Naive thymus-derived CD8-positive, alpha-beta T cell (primary cell): Measurements from ENCODE around the gene MRPL36. TPM values are rescaled to one million over a fixed set of nuclear protein-coding genes. Genes with fewer than 3 reads are reported as not detected.

Experiments used
- ATAC-seq, 2 donors: fragments of 150-1000 bp; cut with Tn5 transposase in 1 of 2; sonication (Bioruptor Pico), chemical (Tn5 transposase) in 1 of 2; 1 replicate in 1 of 2; 2 replicates in 1 of 2; pipeline ENCODE4 v1.10.0; 2021; ENCODE audit warnings: mild to moderate bottlenecking in 2 of 2, moderate library complexity in 2 of 2
- POLR2A ChIA-PET: fragments of 350-600 bp; sonication (Branson Sonifier 250); formaldehyde crosslinking; loops from one replicate; lab custom pipeline; 2021; ENCODE audit warnings: antibody characterized with exemption; lab: Charles Lee
- DNase-seq, 10 donors: peaks; one replicate each; pipeline versions ENCODE4 v3.0.0 to v3.0.0-alpha.2; 2020 to 2022
- H3K27ac Mint-ChIP-seq, 10 donors: one replicate each; pipeline ENCODE4 v1.8.0; 2020 to 2022; ENCODE audit warnings: mild to moderate bottlenecking in 10 of 10, mixed read lengths in 10 of 10, moderate library complexity in 4 of 10, inconsistent platforms in 1 of 10
- H3K27me3 Mint-ChIP-seq, 5 donors: one replicate each; pipeline ENCODE4 v1.8.0; 2021 to 2022; ENCODE audit warnings: mixed read lengths in 5 of 5
- H3K36me3 Mint-ChIP-seq, 3 donors: one replicate each; pipeline ENCODE4 v1.8.0; 2020 to 2022; ENCODE audit warnings: mixed read lengths in 3 of 3, mild to moderate bottlenecking in 2 of 3, inconsistent platforms in 1 of 3
- H3K4me1 Mint-ChIP-seq, 4 donors: one replicate each; pipeline ENCODE4 v1.8.0; 2021 to 2022; ENCODE audit warnings: mixed read lengths in 4 of 4
- H3K4me3 Mint-ChIP-seq, 10 donors: one replicate each; pipeline ENCODE4 v1.8.0; 2020 to 2022; ENCODE audit warnings: mild to moderate bottlenecking in 10 of 10, mixed read lengths in 10 of 10, moderate library complexity in 6 of 10, inconsistent platforms in 1 of 10
- H3K9me3 Mint-ChIP-seq, 9 donors: one replicate each; pipeline ENCODE4 v1.8.0; 2020 to 2022; ENCODE audit warnings: mixed read lengths in 9 of 9, mild to moderate bottlenecking in 3 of 9, inconsistent platforms in 1 of 9, moderate library complexity in 1 of 9
- polyA plus RNA-seq, 3 donors: library from polyadenylated mRNA; unstranded; fragments of 300-500 nt; fragmentation: Illumina TruSeq; gene quantifications; one replicate each; pipeline ENCODE4 v1.2.3, GENCODE V29; 2021
- total RNA-seq, 8 experiments: library from RNA in 2 of 8; stranded (reverse) in 2 of 8; gene quantifications; one replicate each; pipeline ENCODE4 v1.2.3 and lab custom pipeline; 2021 to 2026

Gene MRPL36
- total and polyA plus RNA-seq, 5 experiments from 2014 or later: 25.8 to 84.3 (median 61.6) TPM

DNA sequence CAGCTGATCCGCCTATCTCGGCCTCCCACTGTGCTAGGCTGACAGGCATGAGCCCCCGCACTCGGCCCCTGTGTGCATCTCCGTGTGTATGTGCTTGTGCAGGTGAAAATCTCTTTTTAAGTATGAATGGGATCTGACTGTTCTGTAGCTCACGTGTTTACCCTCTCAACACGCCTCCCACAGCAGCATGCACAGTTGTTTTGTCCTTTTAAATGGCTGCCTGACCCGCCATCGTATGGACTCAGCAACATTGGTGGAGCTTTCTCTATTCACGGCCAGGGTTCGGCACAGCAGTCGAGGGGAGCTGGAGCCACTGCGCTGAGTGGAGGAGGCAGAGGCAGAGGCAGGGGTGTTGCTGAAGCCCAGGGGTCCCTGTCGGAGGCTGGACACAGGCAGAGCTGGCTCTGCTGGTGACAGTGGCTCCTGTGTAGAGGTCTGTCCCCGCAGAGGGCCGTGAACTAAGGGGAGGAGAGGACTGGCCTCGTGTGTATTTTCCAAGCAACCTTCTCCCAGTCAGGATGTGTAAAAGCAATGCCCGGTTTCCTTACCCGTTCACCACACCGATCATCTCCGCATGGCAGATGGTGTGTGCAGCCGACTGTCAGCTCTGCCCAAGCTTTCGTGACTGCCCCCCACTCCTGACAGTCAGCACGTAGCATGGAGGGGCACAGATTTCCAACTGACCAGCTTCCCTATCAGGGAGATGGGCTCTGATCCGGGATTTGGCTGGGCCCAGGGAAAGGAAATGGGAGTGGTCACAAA lies 37.3 kb downstream of the MRPL36 start:
- Mint-ChIP-seq H3K27me3 (peaks cover 10 to 32% (median 10%) of the 10 kb centered on the region in 5 donors), H3K4me1 (no peaks in the 10 kb centered on the region), H3K27ac (no peak overlapping the region), H3K36me3 (peaks cover 0 to 8% (median 4%) of the 10 kb centered on the region in 3 donors), H3K9me3 (peaks cover 0 to 8% (median 0%) of the 10 kb centered on the region in 9 donors), H3K4me3 (no peak overlapping the region)
- POLR2A ChIA-PET: interaction anchor here (1.4 kb wide), 1 partner anchor 38 kb away, joined by 3 read pairs; no protein-coding TSS in a partner anchor
- ATAC-seq (no peak), DNase-seq (no peak)

DNA sequence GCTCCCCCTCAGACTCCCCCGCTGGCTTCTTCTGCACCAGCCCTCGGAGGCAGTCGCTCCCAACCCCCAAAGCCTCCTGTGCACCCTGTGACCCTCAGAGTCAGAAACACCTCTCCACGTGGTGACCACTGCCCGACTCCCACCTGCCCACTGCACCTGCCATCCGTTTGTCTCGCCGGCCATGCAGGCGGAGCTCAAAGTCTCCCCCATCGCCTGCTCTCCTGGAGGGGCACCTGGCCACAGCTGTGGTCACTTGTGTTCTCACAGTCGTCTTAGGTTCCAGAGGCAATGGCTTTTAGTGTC lies 38.2 kb downstream of the MRPL36 start:
- no peak for ATAC-seq
- peaks cover 0 to 8% (median 0%) of the 10 kb centered on the region in 9 donors for H3K9me3 Mint-ChIP-seq
- no peak overlapping the region for H3K4me3 Mint-ChIP-seq
- H3K27me3 Mint-ChIP-seq: peaks cover 10 to 32% (median 10%) of the 10 kb centered on the region in 5 donors
- no peak for DNase-seq
- no peak overlapping the region for H3K27ac Mint-ChIP-seq
- POLR2A ChIA-PET: interaction anchor here (1.4 kb wide), 1 partner anchor 39 kb away, joined by 3 read pairs; no protein-coding TSS in a partner anchor
- peaks cover 0 to 8% (median 4%) of the 10 kb centered on the region in 3 donors for H3K36me3 Mint-ChIP-seq
- H3K4me1 Mint-ChIP-seq: no peaks in the 10 kb centered on the region

DNA sequence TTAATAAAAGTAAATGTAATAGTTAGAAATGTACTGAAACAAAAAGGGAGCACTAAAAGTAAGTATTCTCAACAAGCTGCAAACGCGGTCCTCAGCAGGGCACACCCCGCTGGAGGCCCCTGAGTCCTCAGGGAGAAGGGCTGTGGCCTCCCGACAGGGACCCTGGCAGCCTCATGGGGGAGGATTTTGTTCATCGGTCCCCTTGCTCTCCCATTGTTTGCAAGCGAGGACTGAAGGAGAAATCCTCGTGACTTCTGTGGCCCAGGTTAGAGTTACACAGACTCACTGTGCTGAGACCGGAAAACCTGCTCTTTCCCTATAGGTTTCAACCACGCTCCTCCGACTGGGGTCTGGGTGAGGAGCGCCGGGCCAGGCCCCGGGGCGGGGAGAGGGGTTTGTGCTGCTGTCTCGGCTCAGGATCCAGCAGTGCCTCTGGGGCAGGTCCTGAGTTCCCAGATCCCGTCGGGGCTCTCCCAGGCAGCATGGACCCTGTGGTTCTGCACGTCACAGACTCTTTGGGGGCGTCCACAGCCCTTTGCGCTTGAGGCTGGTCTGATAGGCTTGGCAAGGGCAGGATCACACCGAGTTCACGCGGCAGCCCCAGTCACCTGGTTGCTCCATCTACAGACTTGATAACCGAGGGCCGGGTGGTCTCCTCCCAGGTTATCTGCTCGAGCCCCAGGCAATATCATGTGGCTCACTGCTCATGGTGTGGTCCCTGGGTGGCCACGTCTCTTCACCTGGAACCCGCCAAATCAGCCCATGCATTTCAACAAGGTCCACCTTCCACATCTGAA lies 38.8 kb downstream of the MRPL36 start:
- Mint-ChIP-seq H3K27ac (no peak overlapping the region), H3K36me3 (peaks cover 0 to 8% (median 4%) of the 10 kb centered on the region in 3 donors), H3K4me1 (no peaks in the 10 kb centered on the region), H3K9me3 (peaks cover 0 to 8% (median 0%) of the 10 kb centered on the region in 9 donors), H3K27me3 (peaks cover 10 to 32% (median 10%) of the 10 kb centered on the region in 5 donors), H3K4me3 (no peak overlapping the region)
- ATAC-seq: no peak
- DNase-seq: no peak
- POLR2A ChIA-PET: no interaction called here

DNA sequence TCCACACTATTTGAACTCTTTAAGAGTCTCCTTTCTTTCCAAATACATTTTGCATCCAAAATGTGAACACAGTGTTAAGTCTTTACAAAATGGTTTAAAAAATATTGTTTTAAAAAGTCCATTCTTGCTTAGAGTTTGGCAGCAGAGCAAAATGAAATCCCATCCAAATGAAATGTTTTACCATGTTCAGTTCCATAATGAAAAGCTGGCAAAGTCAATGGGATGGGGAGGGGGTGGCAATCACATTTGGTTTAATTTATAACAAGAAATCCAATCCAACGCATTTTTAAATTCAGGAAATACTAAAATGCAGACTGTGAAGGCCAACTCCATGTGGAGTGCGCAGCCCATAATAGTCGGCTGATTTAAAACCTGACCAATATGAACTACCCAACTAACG lies 39.4 kb downstream of the MRPL36 start:
- Mint-ChIP-seq H3K27ac (no peak overlapping the region), H3K27me3 (peaks cover 9 to 32% (median 10%) of the 10 kb centered on the region in 5 donors), H3K9me3 (peaks cover 0 to 8% (median 0%) of the 10 kb centered on the region in 9 donors), H3K4me3 (no peak overlapping the region), H3K36me3 (peaks cover 0 to 8% (median 4%) of the 10 kb centered on the region in 3 donors), H3K4me1 (no peaks in the 10 kb centered on the region)
- ATAC-seq (no peak), DNase-seq (no peak)
- POLR2A ChIA-PET: no interaction called here

- Mint-ChIP-seq H3K4me3 (no peak overlapping the region), H3K9me3 (peaks cover 0 to 8% (median 0%) of the 10 kb centered on the region in 9 donors), H3K36me3 (peaks cover 0 to 8% (median 4%) of the 10 kb centered on the region in 3 donors), H3K27me3 (peaks cover 4 to 26% (median 8%) of the 10 kb centered on the region in 5 donors), H3K27ac (no peak overlapping the region), H3K4me1 (no peaks in the 10 kb centered on the region)
- DNase-seq (no peak), ATAC-seq (no peak)
- POLR2A ChIA-PET: no interaction called here
These were observed 40.2 kb downstream of the MRPL36 start for GRCh38 chr5:1759378-1759970.

DNA sequence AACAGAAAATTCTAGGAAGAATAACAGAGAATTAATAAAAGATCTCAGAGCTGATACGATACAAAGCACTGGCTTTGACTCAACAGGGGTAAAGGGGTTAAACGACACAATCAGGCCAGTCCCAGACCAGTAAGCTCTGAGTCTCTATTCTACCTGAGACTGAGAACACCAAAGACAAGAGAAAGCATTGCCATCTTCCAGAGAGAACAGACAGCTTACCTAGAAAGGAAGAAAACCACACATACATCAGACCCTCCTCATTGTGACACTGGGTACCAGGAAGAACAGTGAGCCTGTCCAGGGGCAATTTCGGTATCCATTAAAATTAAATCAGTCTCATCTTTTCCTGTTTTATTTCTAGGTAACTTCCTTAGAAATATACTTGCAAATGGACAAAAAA lies 41.1 kb downstream of the MRPL36 start:
- peaks cover 0 to 8% (median 0%) of the 10 kb centered on the region in 9 donors for H3K9me3 Mint-ChIP-seq
- H3K27me3 Mint-ChIP-seq: peaks cover 3 to 17% (median 5%) of the 10 kb centered on the region in 5 donors
- H3K4me1 Mint-ChIP-seq: no peaks in the 10 kb centered on the region
- H3K27ac Mint-ChIP-seq: no peak overlapping the region
- ATAC-seq: no peak
- no peak for DNase-seq
- POLR2A ChIA-PET: no interaction called here
- H3K4me3 Mint-ChIP-seq: peak overlapping the region in 1 of 10 donors; percentile 35
- peaks cover 0 to 8% (median 4%) of the 10 kb centered on the region in 3 donors for H3K36me3 Mint-ChIP-seq

DNA sequence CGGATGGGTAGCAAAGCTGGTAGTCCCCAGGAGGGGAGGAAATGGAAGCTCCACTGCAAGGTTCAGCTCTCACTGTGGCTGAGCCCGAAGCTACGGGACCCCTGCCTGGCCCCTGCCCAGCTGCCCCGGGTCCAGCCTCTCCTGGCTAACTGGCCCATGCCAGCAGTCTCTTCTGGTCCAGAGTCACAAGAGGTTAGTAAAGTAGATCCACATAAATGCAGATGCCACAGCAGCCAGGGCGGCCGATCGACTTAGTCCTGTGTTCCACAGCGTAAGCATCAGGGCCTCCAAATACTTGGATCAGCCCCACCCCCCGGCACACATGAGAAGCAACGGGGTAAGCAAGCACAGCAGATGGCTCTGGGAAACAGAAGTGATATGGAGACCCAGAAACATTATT lies 42.1 kb downstream of the MRPL36 start:
- H3K27ac Mint-ChIP-seq: no peak overlapping the region
- H3K4me3 Mint-ChIP-seq: no peak overlapping the region
- POLR2A ChIA-PET: interaction anchor here (0.7 kb wide), 1 partner anchor 35 kb away, joined by 3 read pairs; no protein-coding TSS in a partner anchor
- no peak for DNase-seq
- no peak for ATAC-seq
- peaks cover 0 to 8% (median 4%) of the 10 kb centered on the region in 3 donors for H3K36me3 Mint-ChIP-seq
- H3K4me1 Mint-ChIP-seq: no peaks in the 10 kb centered on the region
- H3K27me3 Mint-ChIP-seq: peaks cover 2 to 9% (median 4%) of the 10 kb centered on the region in 5 donors
- H3K9me3 Mint-ChIP-seq: peaks cover 0 to 8% (median 0%) of the 10 kb centered on the region in 9 donors

DNA sequence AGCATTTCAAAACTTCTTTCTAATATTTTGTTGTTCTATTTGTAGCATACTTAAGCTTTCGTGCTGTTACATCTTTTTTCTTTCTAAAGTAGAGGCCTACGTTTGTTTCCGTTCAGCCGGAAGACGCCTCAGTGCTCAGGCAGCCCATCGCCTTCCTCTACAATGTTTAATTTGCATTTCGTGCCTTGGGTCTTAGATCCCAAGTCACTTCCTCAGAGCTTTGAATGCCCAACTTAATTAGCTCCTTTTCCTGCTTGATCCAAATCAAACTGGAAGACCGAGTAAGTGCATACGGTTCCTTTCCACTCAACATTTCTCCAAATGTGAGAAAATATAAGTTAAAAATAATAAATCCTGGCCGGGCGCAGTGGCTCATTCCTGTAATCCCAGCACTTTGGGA lies 43.2 kb downstream of the MRPL36 start:
- Mint-ChIP-seq H3K36me3 (peaks cover 0 to 8% (median 4%) of the 10 kb centered on the region in 3 donors), H3K4me1 (no peaks in the 10 kb centered on the region), H3K27me3 (peaks cover under 1 to 8% (median 1%) of the 10 kb centered on the region in 5 donors), H3K27ac (peak overlapping the region in 1 of 10 donors; percentile 32), H3K4me3 (no peak overlapping the region), H3K9me3 (peaks cover 0 to 8% (median 0%) of the 10 kb centered on the region in 9 donors)
- ATAC-seq (no peak), DNase-seq (no peak)
- POLR2A ChIA-PET: no interaction called here

GRCh38 chr5:1755321-1755949 lies 44.2 kb downstream of the MRPL36 start:
- H3K4me1 Mint-ChIP-seq: no peaks in the 10 kb centered on the region
- no peak overlapping the region for H3K27ac Mint-ChIP-seq
- POLR2A ChIA-PET: no interaction called here
- H3K4me3 Mint-ChIP-seq: no peak overlapping the region
- no peak for ATAC-seq
- H3K27me3 Mint-ChIP-seq: peaks cover 0 to 16% (median 0%) of the 10 kb centered on the region in 5 donors
- peaks cover 0 to 8% (median 0%) of the 10 kb centered on the region in 9 donors for H3K9me3 Mint-ChIP-seq
- no peak for DNase-seq
- peaks cover 0 to 8% (median 4%) of the 10 kb centered on the region in 3 donors for H3K36me3 Mint-ChIP-seq

DNA sequence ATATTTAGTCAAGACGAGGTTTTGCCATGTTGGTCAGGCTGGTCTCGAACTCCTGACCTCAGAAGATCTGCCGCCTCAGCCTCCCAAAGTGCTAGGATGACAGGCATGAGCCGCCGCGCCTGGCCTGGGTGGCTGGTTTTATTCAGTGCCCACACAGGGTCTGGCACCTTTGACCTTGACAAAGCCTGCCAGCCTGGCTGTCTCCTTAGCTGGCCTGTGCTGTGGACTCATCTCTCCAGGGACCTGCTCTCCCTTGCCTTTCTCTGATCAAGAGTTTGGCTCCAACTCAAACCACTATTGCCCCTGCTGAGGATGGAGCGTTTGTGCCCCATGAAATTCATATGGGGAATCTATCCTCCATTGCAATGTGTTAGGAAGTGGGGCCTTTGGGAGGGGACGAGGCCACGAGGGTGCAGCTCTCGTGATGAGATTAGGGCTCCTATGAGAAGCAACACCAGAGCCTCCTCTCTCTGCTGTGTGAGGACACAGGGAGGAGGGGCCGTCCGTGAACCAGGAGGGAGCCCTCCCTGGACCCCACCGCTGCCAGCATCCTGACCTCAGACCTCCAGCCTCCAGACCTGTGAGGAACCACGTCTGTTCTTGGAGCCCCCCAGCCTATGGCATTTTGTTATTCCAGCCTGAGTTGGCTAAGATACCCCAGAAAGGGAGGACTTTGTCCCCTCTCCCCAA lies 45.0 kb downstream of the MRPL36 start:
- H3K4me3 Mint-ChIP-seq: no peak overlapping the region
- DNase-seq (no peak), ATAC-seq (no peak)
- no peaks in the 10 kb centered on the region for H3K4me1 Mint-ChIP-seq
- peaks cover 0 to 17% (median 2%) of the 10 kb centered on the region in 5 donors for H3K27me3 Mint-ChIP-seq
- peaks cover 0 to 8% (median 0%) of the 10 kb centered on the region in 9 donors for H3K9me3 Mint-ChIP-seq
- peaks cover 0 to 8% (median 4%) of the 10 kb centered on the region in 3 donors for H3K36me3 Mint-ChIP-seq
- POLR2A ChIA-PET: no interaction called here
- no peak overlapping the region for H3K27ac Mint-ChIP-seq

GRCh38 chr5:1753490-1753889 lies 46.1 kb downstream of the MRPL36 start:
- Mint-ChIP-seq H3K4me3 (no peak overlapping the region), H3K4me1 (no peaks in the 10 kb centered on the region), H3K27me3 (peaks cover 0 to 17% (median 2%) of the 10 kb centered on the region in 5 donors), H3K9me3 (peaks cover 0 to 5% (median 0%) of the 10 kb centered on the region in 9 donors), H3K27ac (no peak overlapping the region), H3K36me3 (peaks cover 0 to 5% (median 2%) of the 10 kb centered on the region in 3 donors)
- POLR2A ChIA-PET: no interaction called here
- ATAC-seq (no peak), DNase-seq (no peak)

- peaks cover 0 to 17% (median 2%) of the 10 kb centered on the region in 5 donors for H3K27me3 Mint-ChIP-seq
- H3K4me3 Mint-ChIP-seq: no peak overlapping the region
- no peaks in the 10 kb centered on the region for H3K4me1 Mint-ChIP-seq
- no peak for ATAC-seq
- DNase-seq: no peak
- no peaks in the 10 kb centered on the region for H3K36me3 Mint-ChIP-seq
- no peaks in the 10 kb centered on the region for H3K9me3 Mint-ChIP-seq
- POLR2A ChIA-PET: no interaction called here
- no peak overlapping the region for H3K27ac Mint-ChIP-seq
These were observed 46.8 kb downstream of the MRPL36 start for GRCh38 chr5:1752881-1753280.
